ENCODE results near the gene ANAPC7. TPM values are rescaled to one million over a fixed set of nuclear protein-coding genes. Genes with fewer than 3 reads are reported as not detected.

ANAPC7 gene
- total RNA-seq, 1 donor from 2014 or later, result 48.1 TPM

GRCh38 chr12:110339184-110339952 lies 64.1 kb downstream of the ANAPC7 start:
- peaks cover 100% of the 10 kb centered on the region for H3K36me3 ChIP-seq
- TF ChIP-seq CTCF (IDR thresholded peaks at IDR 0.05), result no peak
- intact Hi-C loops (cut with DNase I), result no loop called here
- no peak for DNase-seq
- H3K9me3 ChIP-seq, result no peaks in the 10 kb centered on the region
- H3K4me1 ChIP-seq, result peaks cover 2% of the 10 kb centered on the region
- H3K27me3 ChIP-seq (ENCODE audit: low read depth), result no peaks in the 10 kb centered on the region
- ATAC-seq, result peak; percentile 66 to 82
- H3K4me3 ChIP-seq, result no peak overlapping the region
- H3K27ac ChIP-seq, result peak overlapping the region; percentile 20

GRCh38 chr12:110338754-110339153 lies 64.8 kb downstream of the ANAPC7 start:
- intact Hi-C loops (cut with DNase I), result no loop called here

GRCh38 chr12:110337912-110338710 lies 65.4 kb downstream of the ANAPC7 start:
- Histone ChIP-seq H3K4me3 (no peak overlapping the region), H3K9me3 (no peaks in the 10 kb centered on the region), H3K4me1 (no peaks in the 10 kb centered on the region), H3K36me3 (peaks cover 100% of the 10 kb centered on the region), H3K27ac (peak overlapping the region; percentile 20), H3K27me3 (ENCODE audit: low read depth) (no peaks in the 10 kb centered on the region)
- no peak for ATAC-seq
- DNase-seq, result no peak
- intact Hi-C loops (cut with DNase I), result no loop called here
- TF ChIP-seq CTCF (IDR thresholded peaks at IDR 0.05), result no peak

More at GRCh38 chr12:110338754-110339153, 64.8 kb downstream of the ANAPC7 start:
- ATAC-seq (no peak), DNase-seq (no peak)
- H3K4me3 ChIP-seq, result no peak overlapping the region
- peaks cover 100% of the 10 kb centered on the region for H3K36me3 ChIP-seq
- no peaks in the 10 kb centered on the region for H3K27me3 ChIP-seq (ENCODE audit: low read depth)
- H3K27ac ChIP-seq, result peak overlapping the region; percentile 20
- H3K4me1 ChIP-seq, result no peaks in the 10 kb centered on the region
- TF ChIP-seq CTCF (IDR thresholded peaks at IDR 0.05), result no peak
- H3K9me3 ChIP-seq, result no peaks in the 10 kb centered on the region

GRCh38 chr12:110335481-110336045 lies 67.9 kb downstream of the ANAPC7 start:
- ATAC-seq, result no peak
- TF ChIP-seq CTCF (IDR thresholded peaks at IDR 0.05), result no peak
- Histone ChIP-seq H3K4me3 (no peak overlapping the region), H3K27me3 (ENCODE audit: low read depth) (no peaks in the 10 kb centered on the region), H3K36me3 (peaks cover 99% of the 10 kb centered on the region), H3K27ac (no peak overlapping the region), H3K9me3 (no peaks in the 10 kb centered on the region), H3K4me1 (no peaks in the 10 kb centered on the region)
- DNase-seq, result no peak
- intact Hi-C loops (cut with DNase I), result no loop called here

GRCh38 chr12:110333201-110333600 lies 70.3 kb downstream of the ANAPC7 start:
- Histone ChIP-seq H3K4me1 (no peaks in the 10 kb centered on the region), H3K36me3 (peaks cover 99% of the 10 kb centered on the region), H3K9me3 (no peaks in the 10 kb centered on the region), H3K27ac (no peak overlapping the region), H3K27me3 (ENCODE audit: low read depth) (no peaks in the 10 kb centered on the region), H3K4me3 (no peak overlapping the region)
- DNase-seq, result no peak
- TF ChIP-seq CTCF (IDR thresholded peaks at IDR 0.05), result no peak
- no peak for ATAC-seq
- intact Hi-C loops (cut with DNase I), result no loop called here

All from lower lobe of right lung (tissue), 2 donors.